H1 (cell line): ENCODE results near the gene PXMP4. TPM values are rescaled to one million over a fixed set of nuclear protein-coding genes. Genes with fewer than 3 reads are reported as not detected.

Source experiments
- CTCF ChIA-PET: fragments of 300-600 bp; sonication (Branson Sonifier 250); formaldehyde crosslinking; loops from one replicate; lab custom pipeline; 2021; ENCODE audit not compliant: partially characterized antibody; lab: Charles Lee
- POLR2A ChIA-PET: fragments of 300-600 bp; sonication (Branson Sonifier 250); formaldehyde crosslinking; loops from one replicate; lab custom pipeline; 2021; ENCODE audit warnings: inconsistent platforms; ENCODE audit not compliant: partially characterized antibody; lab: Charles Lee
- DNase-seq, 2 experiments: peaks; one replicate each; pipeline versions ENCODE4 v3.0.0 to v3.0.0-alpha.2; 2010 to 2022; ENCODE audit warnings: low spot score in 2 of 2, low read depth in 1 of 2, mixed read lengths in 1 of 2
- FAIRE-seq: peaks from 2 replicates; lab custom pipeline; 2011; peaks lifted over from hg19 to GRCh38; lab: Jason Lieb, UNC
- H2AFZ ChIP-seq: 2 replicates; pipeline ENCODE4 v1.8.1; 2012; ENCODE audit warnings: low read length, inconsistent platforms
- H2AK5ac ChIP-seq: 2 replicates; pipeline ENCODE4 v1.6.1; 2013; ENCODE audit warnings: low read depth, low read length
- H2BK120ac ChIP-seq: replicated peaks from 2 replicates; pipeline ENCODE3; 2013; ENCODE audit warnings: low read depth, low read length, inconsistent platforms
- H2BK12ac ChIP-seq: 2 replicates; pipeline ENCODE4 v1.6.1; 2013; ENCODE audit warnings: low read depth, low read length
- H2BK15ac ChIP-seq: 2 replicates; pipeline ENCODE4 v1.6.1; 2013; ENCODE audit warnings: low read length
- H2BK20ac ChIP-seq: 2 replicates; pipeline ENCODE4 v1.6.1; 2013; ENCODE audit warnings: low read length
- H2BK5ac ChIP-seq: 2 replicates; pipeline ENCODE4 v1.6.1; 2013; ENCODE audit warnings: low read depth, low read length
- H3K14ac ChIP-seq: 2 replicates; pipeline ENCODE4 v1.6.1; 2013; ENCODE audit warnings: inconsistent platforms; ENCODE audit not compliant: insufficient read length
- H3K18ac ChIP-seq: 2 replicates; pipeline ENCODE4 v1.6.1; 2013; ENCODE audit warnings: low read length; ENCODE audit errors: extremely low read depth
- H3K23ac ChIP-seq: 2 replicates; pipeline ENCODE4 v1.6.1; 2013; ENCODE audit warnings: inconsistent platforms; ENCODE audit not compliant: insufficient read length
- H3K23me2 ChIP-seq: 2 replicates; pipeline ENCODE4 v1.6.1; 2013; ENCODE audit warnings: low read depth, low read length
- H3K27ac ChIP-seq: 2 replicates; pipeline ENCODE4 v1.6.1; 2011; ENCODE audit warnings: low read depth, low read length, inconsistent platforms
- H3K27me3 ChIP-seq, 4 experiments: replicated peaks in 1 of 4; 1 replicate in 1 of 4; 2 replicates in 3 of 4; pipeline versions ENCODE4 v1.6.1 to v1.8.1; 2011 to 2013; ENCODE audit warnings: low read length in 3 of 4, mild to moderate bottlenecking in 3 of 4, inconsistent platforms in 2 of 4, mixed read lengths in 2 of 4, moderate library complexity in 1 of 4; ENCODE audit not compliant: control insufficient read depth in 3 of 4, insufficient read depth in 3 of 4; ENCODE audit errors: extremely low read depth in 1 of 4
- H3K36me3 ChIP-seq, 4 experiments: 2 replicates each; pipeline versions ENCODE4 v1.6.1 to v1.8.1; 2011 to 2013; ENCODE audit warnings: mild to moderate bottlenecking in 4 of 4, low read length in 3 of 4, moderate library complexity in 2 of 4, control low read depth in 1 of 4, inconsistent platforms in 1 of 4; ENCODE audit not compliant: insufficient read depth in 4 of 4, control insufficient read depth in 2 of 4
- H3K4ac ChIP-seq: replicated peaks from 2 replicates; pipeline ENCODE3; 2013; ENCODE audit warnings: low read length, low read depth, mixed read lengths, inconsistent platforms; ENCODE audit not compliant: insufficient read length
- H3K4me1 ChIP-seq, 4 experiments: replicated peaks in 1 of 4; 1 replicate in 1 of 4; 2 replicates in 3 of 4; pipeline versions ENCODE4 v1.6.1 to v1.8.1; 2011 to 2013; ENCODE audit warnings: low read length in 3 of 4, inconsistent platforms in 2 of 4, mixed read lengths in 1 of 4; ENCODE audit not compliant: insufficient read depth in 4 of 4, control insufficient read depth in 3 of 4
- H3K4me2 ChIP-seq, 2 experiments: 2 replicates each; pipeline versions ENCODE4 v1.6.1 to v1.8.1; 2011 to 2013; ENCODE audit warnings: low read depth in 2 of 2, low read length in 2 of 2, control low read depth in 1 of 2, inconsistent platforms in 1 of 2, mild to moderate bottlenecking in 1 of 2; ENCODE audit not compliant: insufficient read depth in 1 of 2
- H3K4me3 ChIP-seq, 4 experiments: fragments of 200-600, 300-600 bp in 1 of 4; sonication (generic), shearing (Covaris generic), sonication (Bioruptor Twin) in 1 of 4; 2 replicates each; pipeline versions ENCODE4 v1.5.1 to v1.8.1; 2011 to 2016; ENCODE audit warnings: low read length in 4 of 4, low read depth in 3 of 4, control low read depth in 2 of 4, inconsistent platforms in 2 of 4, mild to moderate bottlenecking in 2 of 4, mixed read lengths in 1 of 4, moderate library complexity in 1 of 4; ENCODE audit not compliant: insufficient read depth in 2 of 4; ENCODE audit errors: extremely low read depth in 1 of 4
- H3K56ac ChIP-seq: replicated peaks from 2 replicates; pipeline ENCODE3; 2013; ENCODE audit warnings: low read depth, mild to moderate bottlenecking, mixed read lengths, low read length, inconsistent platforms; ENCODE audit not compliant: insufficient read length
- H3K79me1 ChIP-seq: 2 replicates; pipeline ENCODE4 v1.6.1; 2013; ENCODE audit warnings: low read depth, low read length, control low read depth
- H3K79me2 ChIP-seq, 2 experiments: 2 replicates each; pipeline versions ENCODE4 v1.6.1 to v1.8.1; 2012 to 2013; ENCODE audit warnings: low read length in 2 of 2, mild to moderate bottlenecking in 2 of 2, inconsistent platforms in 1 of 2; ENCODE audit not compliant: insufficient read depth in 2 of 2, control insufficient read depth in 1 of 2
- H3K9ac ChIP-seq, 4 experiments: replicated peaks in 1 of 4; 1 replicate in 1 of 4; 2 replicates in 3 of 4; pipeline versions ENCODE4 v1.6.1 to v1.8.1; 2011 to 2013; ENCODE audit warnings: low read depth in 3 of 4, low read length in 3 of 4, control low read depth in 2 of 4, mild to moderate bottlenecking in 2 of 4, moderate library complexity in 2 of 4, inconsistent platforms in 1 of 4; ENCODE audit errors: extremely low read depth in 1 of 4
- H3K9me3 ChIP-seq, 2 experiments: 2 replicates each; pipeline versions ENCODE4 v1.6.1 to v1.8.1; 2012 to 2013; ENCODE audit warnings: mild to moderate bottlenecking in 2 of 2, moderate library complexity in 2 of 2, control low read depth in 1 of 2, inconsistent platforms in 1 of 2, low read depth in 1 of 2, low read length in 1 of 2, mixed read lengths in 1 of 2; ENCODE audit not compliant: insufficient read depth in 2 of 2
- H4K20me1 ChIP-seq, 2 experiments: replicated peaks in 1 of 2; 2 replicates each; pipeline versions ENCODE3 to v1.8.1; 2011 to 2013; ENCODE audit warnings: inconsistent platforms in 2 of 2, low read length in 2 of 2, mild to moderate bottlenecking in 1 of 2; ENCODE audit not compliant: insufficient read depth in 2 of 2, control insufficient read depth in 1 of 2
- H4K5ac ChIP-seq: 2 replicates; pipeline ENCODE4 v1.6.1; 2013; ENCODE audit warnings: low read length, low read depth, mixed read lengths, inconsistent platforms; ENCODE audit not compliant: insufficient read length
- H4K8ac ChIP-seq: 2 replicates; pipeline ENCODE4 v1.8.0; 2013; ENCODE audit warnings: mild to moderate bottlenecking, moderate library complexity, low read length, inconsistent platforms; ENCODE audit not compliant: insufficient read depth; ENCODE audit errors: extremely low read depth
- H4K91ac ChIP-seq: replicated peaks from 2 replicates; pipeline ENCODE3; 2013; ENCODE audit warnings: low read length, mixed read lengths, inconsistent platforms; ENCODE audit not compliant: insufficient read length
- CTCF ChIP-seq, 3 experiments: IDR thresholded peaks; 1 replicate in 2 of 3; 2 replicates in 1 of 3; pipeline versions ENCODE4 v1.5.1 to v1.6.1; 2011; ENCODE audit warnings: low read length in 3 of 3, mild to moderate bottlenecking in 3 of 3, inconsistent platforms in 2 of 3, low read depth in 1 of 3, moderate library complexity in 1 of 3; ENCODE audit not compliant: insufficient read depth in 1 of 3; ENCODE audit errors: control extremely low read depth in 1 of 3
- E2F6 ChIP-seq: IDR thresholded peaks from 2 replicates; pipeline ENCODE4 v1.6.1; 2012; ENCODE audit warnings: inconsistent platforms
- HDAC2 ChIP-seq, 2 experiments: fragments of 300-600 bp in 1 of 2; sonication (generic) in 1 of 2; IDR thresholded peaks; 2 replicates each; pipeline ENCODE4 v1.6.1; 2011 to 2012; ENCODE audit warnings: low read depth in 2 of 2, low read length in 2 of 2, mild to moderate bottlenecking in 2 of 2, moderate library complexity in 2 of 2, borderline replicate concordance in 1 of 2, inconsistent platforms in 1 of 2
- HDAC6 ChIP-seq: IDR thresholded peaks from one replicate; pipeline ENCODE4 v1.7.1; 2012; ENCODE audit warnings: low read depth, mild to moderate bottlenecking, inconsistent platforms, low read length, moderate library complexity
- MAX ChIP-seq: IDR thresholded peaks from 2 replicates; pipeline ENCODE4 v1.6.1; 2012; ENCODE audit warnings: inconsistent platforms
- NRF1 ChIP-seq: IDR thresholded peaks from 2 replicates; pipeline ENCODE4 v1.6.1; 2011; ENCODE audit warnings: mild to moderate bottlenecking, low read depth, low read length, improper control_type of control experiment
- RBBP5 ChIP-seq: IDR thresholded peaks from 2 replicates; pipeline ENCODE4 v1.7.1; 2012; ENCODE audit warnings: low read depth, mild to moderate bottlenecking, inconsistent platforms, low read length, moderate library complexity, borderline replicate concordance
- SIN3A ChIP-seq, 2 experiments: IDR thresholded peaks in 1 of 2; conservative IDR thresholded peaks in 1 of 2; 2 replicates each; pipeline ENCODE4 v1.6.1; 2011 to 2012; ENCODE audit warnings: low read length in 2 of 2, improper control_type of control experiment in 1 of 2, low read depth in 1 of 2, mild to moderate bottlenecking in 1 of 2
- WGBS, 2 experiments: shearing (Covaris generic) in 1 of 2; methylation state at CpG; one replicate each; pipeline versions ENCODE4 v1.1.6 to v1.1.7; 2013 to 2015; ENCODE audit warnings: low lambda C conversion rate in 2 of 2, mixed read lengths in 2 of 2, inconsistent platforms in 1 of 2, low coverage in 1 of 2, missing lambda C conversion rate in 1 of 2; ENCODE audit not compliant: insufficient replicate concordance in 2 of 2, insufficient coverage in 1 of 2, insufficient read length in 1 of 2; ENCODE audit errors: extremely low coverage in 1 of 2, missing lambda C conversion rate in 1 of 2; 5-methylcytosine and 5-hydroxymethylcytosine counted together
- polyA plus RNA-seq, 7 experiments: library from polyadenylated mRNA; depleted of rRNA in 3 of 7; stranded (reverse) in 5 of 7; unstranded in 2 of 7; fragments of >200 nt in 5 of 7; fragments of 200-250 nt in 2 of 7; gene quantifications; 1 replicate in 5 of 7; 2 replicates in 1 of 7; 4 replicates in 1 of 7; pipeline versions ENCODE4 v1.2.1 to v1.2.3, GENCODE V29; 2011 to 2013; ENCODE audit warnings: missing spikeins in 2 of 7, mixed read lengths in 2 of 7
- total RNA-seq: library from RNA; stranded (reverse); fragmentation: NEBNext Ultra II Directional; extraction: Animal tissue kit (Norgen Biotek cat#: 25700); gene quantifications from 2 replicates; pipeline ENCODE4 v1.2.1, GENCODE V29; 2021

Gene PXMP4
- total and polyA plus RNA-seq, 2 of the 8 experiments (the other 6 are each of a cell fraction or from before 2014, with no cell fraction given), result 3.3 to 3.4 TPM

- Histone ChIP-seq H3K23me2 (peaks cover 13% of the 10 kb centered on the region), H3K4me3 (peak overlapping the region; percentile 52 to 77 (median 68); a peak in 7 of 8 replicates), H3K4ac (peak overlapping the region; percentile 87), H2BK12ac (peak overlapping the region; percentile 55; the same call in 1 of the 2 replicates), H2BK120ac (no peak overlapping the region), H3K9me3 (no peaks in the 10 kb centered on the region), H2BK5ac (peak overlapping the region; percentile 18; the same call in 1 of the 2 replicates), H3K18ac (peak overlapping the region; percentile 32; the same call in 1 of the 2 replicates), H3K27me3 (no peaks in the 10 kb centered on the region), H3K79me2 (no peaks in the 10 kb centered on the region), H3K27ac (no peak overlapping the region; the same call in 1 of the 2 replicates), H3K79me1 (no peaks in the 10 kb centered on the region; the same call in 1 of the 2 replicates), H3K9ac (peak overlapping the region in 1 of 4 experiments; percentile 56; a peak in 2 of 7 replicates), H3K23ac (no peak overlapping the region), H4K8ac (no peak overlapping the region; the same call in 1 of the 2 replicates), H4K20me1 (peaks cover 0 to 31% of the 10 kb centered on the region in 2 experiments), H3K56ac (no peak overlapping the region), H4K91ac (peak overlapping the region; percentile 86), H2BK15ac (peak overlapping the region; percentile 46; the same call in 1 of the 2 replicates), H2BK20ac (no peak overlapping the region), H2AFZ (no peak overlapping the region), H3K4me2 (peak overlapping the region; percentile 85 to 97), H2AK5ac (peak overlapping the region; percentile 71; the same call in 1 of the 2 replicates), H3K4me1 (peaks cover 0 to 22% (median 11%) of the 10 kb centered on the region in 4 experiments; a peak in 4 of 7 replicates), H4K5ac (no peak overlapping the region), H3K36me3 (peaks cover 9 to 22% (median 18%) of the 10 kb centered on the region in 4 experiments; a peak in 7 of 8 replicates), H3K14ac (no peak overlapping the region)
- no peak for DNase-seq
- 75% methylated on average over 2 of the region's 4 CpGs; no CpG with 5 or more reads in 1 of the 2 experiments for WGBS, 2 experiments
- POLR2A ChIA-PET, result interaction anchor here (1.1 to 17.9 kb wide), 4 partner anchors 6 to 46 kb away, joined by 3 to 245 read pairs (median 124); partner anchors contain the start of genes ACTL10, C20orf144, NECAB3 and PXMP4
- CTCF ChIA-PET, result interaction anchor here (1.0 to 1.8 kb wide), 3 partner anchors 11 to 20 kb away, joined by 3 to 6 read pairs (median 5); partner anchors contain the start of gene E2F1
- FAIRE-seq, result no peak
- TF ChIP-seq SIN3A (conservative IDR thresholded peaks at IDR 0.05 in 1 of 2, IDR thresholded peaks at IDR 0.05 in 1 of 2; ENCODE audit: low read depth in 1 of 2, low read length in 2 of 2) (no peak), MAX (no peak), CTCF (IDR thresholded peaks at IDR 0.05; ENCODE audit: control extremely low read depth in 1 of 3, insufficient read depth in 1 of 3, low read depth in 1 of 3, low read length in 3 of 3) (no peak), HDAC2 (IDR thresholded peaks at IDR 0.05; ENCODE audit: borderline replicate concordance in 1 of 2, low read depth in 2 of 2, low read length in 2 of 2) (no peak), NRF1 (no peak), HDAC6 (no peak), RBBP5 (no peak), E2F6 (no peak)
Measured at GRCh38 chr20:33673114-33673409, 47.0 kb downstream of the PXMP4 start.
